ENCODE data around the gene SCARB2.

The SCARB2 gene

DNA sequence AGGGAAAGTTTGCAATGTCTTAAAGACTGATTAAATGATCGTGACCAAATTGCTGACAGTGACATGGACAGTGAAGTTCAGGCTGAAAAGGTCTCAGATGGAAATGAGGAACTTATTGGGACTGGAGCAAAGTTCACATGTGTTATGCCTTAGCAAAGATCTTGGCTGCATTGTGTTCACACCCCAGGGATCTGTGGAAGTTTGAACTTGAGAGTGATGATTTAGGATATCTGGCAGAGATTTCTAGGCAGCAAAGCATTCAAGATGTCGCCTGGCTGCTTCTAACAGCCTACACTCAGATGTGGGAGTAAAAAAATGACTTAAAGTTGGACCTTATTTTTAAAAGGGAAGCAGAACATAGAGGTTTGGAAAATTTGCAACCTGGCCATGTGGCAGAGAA is 21.4 kb downstream of the SCARB2 start:
- no peaks in the 10 kb centered on the region for H3K27me3 Mint-ChIP-seq
- peaks cover 12% of the 10 kb centered on the region for H3K36me3 Mint-ChIP-seq (ENCODE audit: insufficient read depth)
- DNase-seq (ENCODE audit: low spot score in 2 of 2): no peak
- no peak for ATAC-seq (replicated peaks; ENCODE audit: extremely low read depth, poor library complexity, severe bottlenecking)
- H3K27ac Mint-ChIP-seq (ENCODE audit: low read depth): no peak overlapping the region
- no peak overlapping the region for H3K4me3 Mint-ChIP-seq
- H3K4me1 Mint-ChIP-seq: peaks cover 8% of the 10 kb centered on the region
- no peaks in the 10 kb centered on the region for H3K9me3 Mint-ChIP-seq

DNA sequence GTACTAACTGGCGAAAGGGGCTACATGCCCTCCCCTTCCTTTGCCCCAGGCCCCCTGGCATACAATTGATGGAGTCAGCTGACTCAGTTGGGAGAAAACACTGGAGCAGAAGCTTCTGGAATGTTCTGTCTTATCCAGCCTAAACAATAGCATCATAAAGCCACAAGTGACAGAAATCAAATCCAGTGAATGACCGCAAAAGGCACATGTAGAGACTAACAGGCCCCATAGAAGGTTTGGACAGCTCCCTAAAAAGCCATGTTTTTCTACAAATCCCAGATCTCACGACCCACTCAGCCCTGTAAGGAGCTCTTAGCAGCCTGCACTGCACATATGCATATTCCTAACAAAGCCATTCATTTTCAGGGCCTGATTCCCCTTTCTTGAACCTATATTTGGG is 25.1 kb downstream of the SCARB2 start:
- Mint-ChIP-seq H3K27me3 (no peaks in the 10 kb centered on the region), H3K9me3 (no peaks in the 10 kb centered on the region), H3K27ac (ENCODE audit: low read depth) (no peak overlapping the region), H3K4me3 (no peak overlapping the region), H3K4me1 (peaks cover 12% of the 10 kb centered on the region), H3K36me3 (ENCODE audit: insufficient read depth) (peaks cover 8% of the 10 kb centered on the region)
- DNase-seq (ENCODE audit: low spot score in 2 of 2) (no peak), ATAC-seq (replicated peaks; ENCODE audit: extremely low read depth, poor library complexity, severe bottlenecking) (no peak)

DNA sequence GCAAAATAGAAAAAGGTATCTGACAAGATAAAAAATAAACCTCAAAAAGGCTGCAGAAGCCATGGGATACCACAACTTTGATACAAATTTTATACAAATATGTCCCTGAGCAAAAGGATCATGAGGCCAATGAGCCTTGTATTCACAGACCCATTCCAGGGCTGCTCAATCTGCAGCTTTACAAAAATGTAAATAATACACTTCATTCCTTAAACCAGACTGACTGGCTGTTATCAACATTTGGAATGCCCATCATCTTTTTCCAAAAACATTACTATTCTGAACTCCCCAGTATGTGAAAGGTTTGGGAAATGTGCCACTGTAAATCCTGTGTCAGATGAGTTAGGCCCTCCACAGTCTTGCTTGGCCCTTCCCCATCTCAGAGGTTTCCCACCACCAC is 25.5 kb downstream of the SCARB2 start:
- H3K27ac Mint-ChIP-seq (ENCODE audit: low read depth): no peak overlapping the region
- H3K4me1 Mint-ChIP-seq: peaks cover 12% of the 10 kb centered on the region
- no peak overlapping the region for H3K4me3 Mint-ChIP-seq
- peaks cover 7% of the 10 kb centered on the region for H3K36me3 Mint-ChIP-seq (ENCODE audit: insufficient read depth)
- ATAC-seq (replicated peaks; ENCODE audit: extremely low read depth, poor library complexity, severe bottlenecking) (no peak), DNase-seq (ENCODE audit: low spot score in 2 of 2) (no peak)
- no peaks in the 10 kb centered on the region for H3K27me3 Mint-ChIP-seq
- H3K9me3 Mint-ChIP-seq: no peaks in the 10 kb centered on the region

DNA sequence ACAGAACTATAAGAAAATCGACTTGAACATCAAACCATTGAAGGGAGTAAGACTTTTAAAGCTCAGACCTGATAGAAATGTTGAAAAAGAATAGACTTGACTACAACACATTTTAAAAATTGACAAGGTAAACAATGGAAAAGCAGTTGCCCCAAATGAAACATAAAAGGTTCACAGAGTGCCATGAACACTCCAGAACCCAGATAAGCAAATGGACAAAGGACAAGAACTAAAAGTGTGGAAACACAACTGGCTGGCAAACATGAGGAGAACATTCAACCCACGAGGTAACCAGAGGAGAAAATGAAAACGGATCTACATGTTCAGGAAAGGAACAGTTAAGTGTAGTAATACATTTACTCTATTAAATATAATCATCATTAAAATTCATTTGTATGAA is 26.5 kb downstream of the SCARB2 start:
- no peak overlapping the region for H3K27ac Mint-ChIP-seq (ENCODE audit: low read depth)
- no peaks in the 10 kb centered on the region for H3K9me3 Mint-ChIP-seq
- H3K27me3 Mint-ChIP-seq: no peaks in the 10 kb centered on the region
- no peak overlapping the region for H3K4me3 Mint-ChIP-seq
- peaks cover 12% of the 10 kb centered on the region for H3K4me1 Mint-ChIP-seq
- no peak for DNase-seq (ENCODE audit: low spot score in 2 of 2)
- peaks cover 5% of the 10 kb centered on the region for H3K36me3 Mint-ChIP-seq (ENCODE audit: insufficient read depth)
- ATAC-seq (replicated peaks; ENCODE audit: extremely low read depth, poor library complexity, severe bottlenecking): no peak

DNA sequence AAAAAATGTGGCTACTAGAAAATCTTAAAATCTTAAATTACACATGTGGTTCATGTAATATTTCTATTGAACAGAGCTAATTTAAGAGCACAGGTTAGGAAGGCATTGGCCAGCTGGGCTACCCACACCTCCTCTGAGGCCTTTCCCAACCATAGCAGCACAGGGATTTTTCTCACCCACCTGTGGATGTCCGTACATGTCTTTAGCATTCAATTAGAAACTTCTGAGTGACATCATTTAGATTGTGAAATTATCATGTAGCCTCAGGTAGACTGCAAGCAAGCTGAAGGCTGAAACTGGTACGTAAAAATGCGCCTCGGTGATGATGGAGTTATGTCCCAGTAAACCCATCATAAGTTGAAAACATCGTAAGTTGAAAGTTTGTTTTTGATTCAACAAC is 31.2 kb downstream of the SCARB2 start:
- Mint-ChIP-seq H3K27ac (ENCODE audit: low read depth) (no peak overlapping the region), H3K4me1 (peaks cover 7% of the 10 kb centered on the region), H3K9me3 (no peaks in the 10 kb centered on the region), H3K27me3 (no peaks in the 10 kb centered on the region), H3K36me3 (ENCODE audit: insufficient read depth) (peaks cover 9% of the 10 kb centered on the region), H3K4me3 (no peak overlapping the region)
- ATAC-seq (replicated peaks; ENCODE audit: extremely low read depth, poor library complexity, severe bottlenecking): no peak
- DNase-seq (ENCODE audit: low spot score in 2 of 2): no peak

DNA sequence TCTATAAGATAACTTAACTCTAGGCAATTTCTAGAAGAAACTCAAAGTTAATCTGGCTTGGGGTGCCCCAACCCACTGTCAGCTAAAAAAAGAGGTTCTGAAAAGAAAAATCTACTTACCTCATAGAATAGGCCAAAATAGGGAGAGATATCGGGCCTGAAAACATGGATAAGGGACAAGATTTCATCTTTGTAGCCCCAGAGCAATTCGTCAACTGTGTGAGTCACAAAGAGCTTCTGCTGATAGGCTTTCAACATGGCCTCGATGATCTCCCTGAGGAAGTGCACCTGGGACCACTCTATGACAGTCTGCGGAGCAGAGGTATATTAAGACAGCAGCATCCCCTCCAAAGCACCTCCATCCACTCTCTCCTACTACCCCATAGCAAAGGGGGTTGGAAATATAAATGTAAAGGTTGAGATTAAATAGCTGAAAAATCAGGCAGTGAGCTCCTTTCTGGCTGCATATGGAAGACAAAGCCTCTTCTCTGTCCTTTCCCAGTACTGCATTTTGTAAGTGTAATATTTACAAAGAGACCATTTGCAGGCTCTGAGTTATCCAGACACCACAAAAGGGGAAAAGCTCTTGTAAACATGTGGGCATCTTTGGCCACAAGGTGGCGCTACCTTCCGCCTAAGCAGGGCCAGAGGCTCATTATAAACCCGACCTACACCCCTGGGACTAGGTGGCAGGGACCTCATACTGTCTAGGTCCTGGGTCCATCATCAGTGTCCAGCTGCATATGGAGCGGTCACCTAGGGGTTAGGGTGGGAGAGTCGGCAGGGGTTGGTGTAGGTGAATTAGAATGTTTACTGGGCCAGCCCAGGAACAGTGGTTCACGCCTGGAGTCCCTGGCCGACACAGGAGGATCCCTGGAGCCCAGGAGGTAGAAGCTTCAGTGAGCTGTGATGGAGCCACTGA is 34.0 kb downstream of the SCARB2 start:
- Mint-ChIP-seq H3K27ac (ENCODE audit: low read depth) (no peak overlapping the region), H3K4me1 (peaks cover 9% of the 10 kb centered on the region), H3K4me3 (no peak overlapping the region), H3K9me3 (no peaks in the 10 kb centered on the region), H3K27me3 (no peaks in the 10 kb centered on the region), H3K36me3 (ENCODE audit: insufficient read depth) (peaks cover 15% of the 10 kb centered on the region)
- peak; percentile 65 to 74 for DNase-seq (ENCODE audit: low spot score in 2 of 2)
- ATAC-seq (replicated peaks; ENCODE audit: extremely low read depth, poor library complexity, severe bottlenecking): peak; percentile 64

DNA sequence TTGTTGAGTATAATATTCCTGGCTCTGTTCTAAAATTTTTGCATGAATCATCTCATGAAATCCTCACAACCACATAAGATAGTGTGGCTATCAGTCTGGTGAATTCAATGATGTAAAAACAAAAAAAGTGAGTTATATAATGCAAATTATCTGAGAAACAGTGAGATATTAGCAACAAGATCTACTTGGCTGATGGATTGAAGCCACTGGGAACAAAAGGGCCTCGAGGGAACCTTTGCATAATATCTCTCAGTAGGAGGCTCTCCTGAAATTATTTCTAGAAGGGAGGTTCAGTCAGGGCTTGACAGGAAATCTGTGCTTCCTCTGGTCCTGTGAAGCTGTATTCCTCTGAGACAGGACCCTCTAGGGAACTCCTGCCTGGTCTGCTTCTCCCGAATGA is 35.3 kb downstream of the SCARB2 start:
- DNase-seq (ENCODE audit: low spot score in 2 of 2): no peak
- Mint-ChIP-seq H3K27ac (ENCODE audit: low read depth) (no peak overlapping the region), H3K27me3 (no peaks in the 10 kb centered on the region), H3K4me1 (peaks cover 9% of the 10 kb centered on the region), H3K4me3 (no peak overlapping the region), H3K36me3 (ENCODE audit: insufficient read depth) (peaks cover 18% of the 10 kb centered on the region), H3K9me3 (no peaks in the 10 kb centered on the region)
- ATAC-seq (replicated peaks; ENCODE audit: extremely low read depth, poor library complexity, severe bottlenecking): no peak

DNA sequence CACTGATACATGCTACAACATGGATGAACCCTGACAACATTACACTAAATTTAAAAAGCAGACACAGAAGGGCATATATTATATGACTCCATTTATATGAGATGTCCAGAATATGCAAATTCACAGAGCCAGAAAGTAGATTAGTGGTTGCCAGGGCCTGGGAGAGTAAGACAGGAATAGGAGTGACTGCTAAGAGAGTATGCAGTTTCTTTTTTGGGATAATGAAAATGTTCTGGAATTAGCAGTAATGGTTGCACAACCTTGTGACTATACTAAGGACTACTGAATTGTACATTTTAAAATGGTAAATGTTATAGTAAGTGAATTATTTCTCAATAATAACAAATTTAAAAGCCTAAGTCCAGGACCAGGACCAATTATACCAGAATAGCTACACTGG is 35.9 kb downstream of the SCARB2 start:
- no peak overlapping the region for H3K4me3 Mint-ChIP-seq
- peaks cover 9% of the 10 kb centered on the region for H3K4me1 Mint-ChIP-seq
- ATAC-seq (replicated peaks; ENCODE audit: extremely low read depth, poor library complexity, severe bottlenecking) (no peak), DNase-seq (ENCODE audit: low spot score in 2 of 2) (no peak)
- H3K27me3 Mint-ChIP-seq: no peaks in the 10 kb centered on the region
- H3K36me3 Mint-ChIP-seq (ENCODE audit: insufficient read depth): peaks cover 18% of the 10 kb centered on the region
- H3K9me3 Mint-ChIP-seq: no peaks in the 10 kb centered on the region
- no peak overlapping the region for H3K27ac Mint-ChIP-seq (ENCODE audit: low read depth)

DNA sequence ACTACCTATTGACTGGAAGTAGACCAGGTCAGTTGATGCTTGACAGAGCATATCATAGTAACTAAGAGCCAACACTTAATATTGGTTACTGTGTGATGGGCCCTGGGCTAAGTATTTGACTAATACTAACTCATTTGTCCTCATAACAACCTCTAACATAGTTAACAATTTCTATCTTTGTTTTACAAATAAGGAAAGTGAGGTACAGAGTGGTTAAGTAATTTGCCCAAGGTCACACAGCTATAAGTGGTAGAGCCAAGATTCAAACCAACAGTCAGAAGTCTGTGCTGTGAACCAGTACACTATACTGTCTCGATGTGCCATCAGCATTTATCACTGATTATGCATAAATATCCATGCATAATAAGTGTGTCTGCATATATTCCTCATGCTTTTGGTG is 38.3 kb downstream of the SCARB2 start:
- ATAC-seq (replicated peaks; ENCODE audit: extremely low read depth, poor library complexity, severe bottlenecking): no peak
- no peak for DNase-seq (ENCODE audit: low spot score in 2 of 2)
- Mint-ChIP-seq H3K36me3 (ENCODE audit: insufficient read depth) (peaks cover 16% of the 10 kb centered on the region), H3K27ac (ENCODE audit: low read depth) (no peak overlapping the region), H3K4me3 (no peak overlapping the region), H3K9me3 (no peaks in the 10 kb centered on the region), H3K4me1 (peaks cover 9% of the 10 kb centered on the region), H3K27me3 (no peaks in the 10 kb centered on the region)

DNA sequence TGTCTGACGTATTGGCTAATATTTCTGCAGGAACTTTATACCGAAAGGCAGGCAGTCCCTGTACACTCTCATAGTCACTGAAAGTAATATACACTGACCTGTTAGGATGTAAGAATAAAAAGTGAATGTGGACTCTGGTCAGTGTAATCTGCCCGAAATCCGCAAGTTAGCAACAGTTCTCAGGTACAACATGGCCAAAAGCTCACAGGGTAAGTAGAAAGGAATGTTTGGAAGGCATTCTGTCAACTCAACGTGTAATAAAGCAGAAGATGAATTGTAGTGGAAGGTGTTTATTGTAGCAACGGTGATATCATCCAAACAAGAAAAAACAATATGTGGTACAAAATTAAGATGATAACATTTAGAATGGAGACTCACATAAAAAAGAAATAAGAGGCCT is 39.4 kb downstream of the SCARB2 start:
- Mint-ChIP-seq H3K27ac (ENCODE audit: low read depth) (no peak overlapping the region), H3K27me3 (no peaks in the 10 kb centered on the region), H3K4me1 (peaks cover 9% of the 10 kb centered on the region), H3K4me3 (no peak overlapping the region), H3K9me3 (no peaks in the 10 kb centered on the region), H3K36me3 (ENCODE audit: insufficient read depth) (peaks cover 16% of the 10 kb centered on the region)
- DNase-seq (ENCODE audit: low spot score in 2 of 2): no peak
- ATAC-seq (replicated peaks; ENCODE audit: extremely low read depth, poor library complexity, severe bottlenecking): no peak

DNA sequence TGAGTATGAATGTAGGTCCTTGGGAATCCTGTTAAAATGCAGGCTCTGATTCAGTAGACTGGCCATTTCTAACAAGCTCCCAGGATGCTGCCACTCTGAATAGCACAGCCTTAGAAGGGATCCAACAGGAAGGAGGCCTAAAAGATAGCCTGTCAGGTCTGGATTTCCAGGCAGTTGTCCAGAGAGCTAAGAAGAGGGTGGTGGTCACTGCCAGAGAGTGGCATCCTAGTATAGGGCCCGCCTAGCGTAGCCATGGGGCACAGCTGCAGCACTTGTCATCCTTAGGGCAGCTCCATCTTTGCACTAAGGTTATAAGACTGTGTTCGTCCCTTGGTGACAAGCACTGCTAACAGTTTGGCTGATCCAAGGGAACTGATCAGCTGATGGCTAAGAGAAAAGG is 44.9 kb downstream of the SCARB2 start:
- H3K4me1 Mint-ChIP-seq: no peaks in the 10 kb centered on the region
- no peak overlapping the region for H3K4me3 Mint-ChIP-seq
- H3K27ac Mint-ChIP-seq (ENCODE audit: low read depth): no peak overlapping the region
- peaks cover 9% of the 10 kb centered on the region for H3K36me3 Mint-ChIP-seq (ENCODE audit: insufficient read depth)
- no peaks in the 10 kb centered on the region for H3K9me3 Mint-ChIP-seq
- no peaks in the 10 kb centered on the region for H3K27me3 Mint-ChIP-seq
- ATAC-seq (replicated peaks; ENCODE audit: extremely low read depth, poor library complexity, severe bottlenecking): no peak
- no peak for DNase-seq (ENCODE audit: low spot score in 2 of 2)

DNA sequence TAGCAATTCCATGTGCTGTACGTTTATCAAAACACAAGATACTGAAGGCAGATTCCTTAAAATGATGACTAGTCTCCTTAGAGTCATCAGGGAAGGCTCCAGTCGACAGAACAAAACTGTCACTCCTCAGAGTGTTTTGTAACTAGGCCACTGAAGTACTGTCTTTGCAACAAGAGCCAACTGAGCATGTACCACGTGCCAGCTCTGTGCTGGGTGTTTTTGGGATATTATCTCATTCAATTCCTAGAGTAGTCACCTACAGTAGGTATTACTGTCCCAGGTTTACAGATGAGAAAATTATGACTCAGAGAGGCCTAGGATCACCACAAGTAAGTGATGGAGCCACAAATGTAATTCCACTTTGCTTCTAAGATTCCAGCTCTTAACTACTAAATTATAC is 47.1 kb downstream of the SCARB2 start:
- ATAC-seq (replicated peaks; ENCODE audit: extremely low read depth, poor library complexity, severe bottlenecking) (no peak), DNase-seq (ENCODE audit: low spot score in 2 of 2) (no peak)
- Mint-ChIP-seq H3K4me3 (no peak overlapping the region), H3K27me3 (no peaks in the 10 kb centered on the region), H3K9me3 (no peaks in the 10 kb centered on the region), H3K4me1 (no peaks in the 10 kb centered on the region), H3K36me3 (ENCODE audit: insufficient read depth) (peaks cover 18% of the 10 kb centered on the region), H3K27ac (ENCODE audit: low read depth) (no peak overlapping the region)

DNA sequence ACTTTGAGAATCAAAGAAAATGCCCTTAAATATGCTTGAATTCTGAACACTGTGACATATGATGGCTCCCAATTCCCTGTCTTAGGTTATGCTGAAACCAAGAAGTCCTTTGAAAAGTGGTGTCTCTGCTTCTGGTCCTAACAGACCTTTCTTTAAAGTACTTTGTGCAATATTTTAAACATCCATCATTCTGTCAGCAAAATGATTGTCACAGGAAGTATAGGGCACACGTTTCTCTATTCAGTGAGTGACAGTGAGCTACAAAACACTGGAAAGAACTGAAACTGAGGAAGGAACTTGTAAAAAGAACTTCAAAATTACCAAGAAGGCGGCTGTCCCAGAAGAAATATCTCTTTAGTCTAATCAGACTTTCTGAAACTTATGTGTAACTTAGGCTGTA is 53.3 kb downstream of the SCARB2 start:
- no peak for ATAC-seq (replicated peaks; ENCODE audit: extremely low read depth, poor library complexity, severe bottlenecking)
- no peak overlapping the region for H3K4me3 Mint-ChIP-seq
- no peaks in the 10 kb centered on the region for H3K9me3 Mint-ChIP-seq
- no peaks in the 10 kb centered on the region for H3K4me1 Mint-ChIP-seq
- H3K27ac Mint-ChIP-seq (ENCODE audit: low read depth): no peak overlapping the region
- H3K27me3 Mint-ChIP-seq: no peaks in the 10 kb centered on the region
- DNase-seq (ENCODE audit: low spot score in 2 of 2): no peak
- H3K36me3 Mint-ChIP-seq (ENCODE audit: insufficient read depth): peaks cover 15% of the 10 kb centered on the region
